Nephron (organoid): ENCODE data around the gene CEP78.

ENCODE experiments used
- H3K27ac Mint-ChIP-seq, 3 experiments: 2 replicates each; pipeline ENCODE4 v1.8.0; 2020; ENCODE audit warnings: mixed read lengths in 3 of 3, mild to moderate bottlenecking in 2 of 3, moderate library complexity in 1 of 3
- H3K27me3 Mint-ChIP-seq: 2 replicates; pipeline ENCODE4 v1.8.0; 2021; ENCODE audit warnings: low read depth, mild to moderate bottlenecking, moderate library complexity, mixed read lengths
- H3K36me3 Mint-ChIP-seq: 2 replicates; pipeline ENCODE4 v1.8.0; 2020; ENCODE audit warnings: low read depth, mixed read lengths
- H3K4me1 Mint-ChIP-seq: 2 replicates; pipeline ENCODE4 v1.8.0; 2020; ENCODE audit warnings: mixed read lengths
- H3K4me3 Mint-ChIP-seq, 3 experiments: 2 replicates each; pipeline ENCODE4 v1.8.0; 2020; ENCODE audit warnings: mild to moderate bottlenecking in 3 of 3, mixed read lengths in 3 of 3, moderate library complexity in 2 of 3
- H3K9me3 Mint-ChIP-seq: 2 replicates; pipeline ENCODE4 v1.8.0; 2020; ENCODE audit warnings: mixed read lengths
- CTCF ChIP-seq, 3 experiments: fragments of 200-600 bp; sonication (generic); IDR thresholded peaks; one replicate each; pipeline ENCODE4 v1.5.0; 2021; ENCODE audit warnings: antibody characterized with exemption in 3 of 3; ENCODE audit not compliant: unreplicated experiment in 3 of 3

Gene CEP78

GRCh38 chr9:78267889-78268288, 32.0 kb downstream of the CEP78 start:
- H3K36me3 Mint-ChIP-seq = peaks cover 56% of the 10 kb centered on the region
- H3K9me3 Mint-ChIP-seq = no peaks in the 10 kb centered on the region
- no peak for TF ChIP-seq CTCF (IDR thresholded peaks at IDR 0.05; ENCODE audit: unreplicated experiment in 3 of 3)
- peaks cover 17% of the 10 kb centered on the region for H3K4me1 Mint-ChIP-seq
- no peaks in the 10 kb centered on the region for H3K27me3 Mint-ChIP-seq
- no peak overlapping the region for H3K4me3 Mint-ChIP-seq
- H3K27ac Mint-ChIP-seq = peak overlapping the region in 1 of 3 experiments; percentile 75

GRCh38 chr9:78269784-78270183, 33.9 kb downstream of the CEP78 start:
- TF ChIP-seq CTCF (IDR thresholded peaks at IDR 0.05; ENCODE audit: unreplicated experiment in 3 of 3) = no peak
- Mint-ChIP-seq H3K36me3 (peaks cover 57% of the 10 kb centered on the region), H3K4me3 (no peak overlapping the region), H3K27ac (no peak overlapping the region), H3K9me3 (no peaks in the 10 kb centered on the region), H3K27me3 (no peaks in the 10 kb centered on the region), H3K4me1 (peaks cover 27% of the 10 kb centered on the region)

GRCh38 chr9:78272307-78272706, 36.4 kb downstream of the CEP78 start:
- Mint-ChIP-seq H3K27ac (no peak overlapping the region), H3K4me3 (no peak overlapping the region), H3K27me3 (no peaks in the 10 kb centered on the region), H3K4me1 (peaks cover 27% of the 10 kb centered on the region), H3K9me3 (no peaks in the 10 kb centered on the region), H3K36me3 (peaks cover 38% of the 10 kb centered on the region)
- no peak for TF ChIP-seq CTCF (IDR thresholded peaks at IDR 0.05; ENCODE audit: unreplicated experiment in 3 of 3)

GRCh38 chr9:78273761-78274160, 37.9 kb downstream of the CEP78 start:
- peak overlapping the region in 1 of 3 experiments; percentile 4 for H3K4me3 Mint-ChIP-seq
- H3K27me3 Mint-ChIP-seq = no peaks in the 10 kb centered on the region
- peaks cover 41% of the 10 kb centered on the region for H3K4me1 Mint-ChIP-seq
- no peak for TF ChIP-seq CTCF (IDR thresholded peaks at IDR 0.05; ENCODE audit: unreplicated experiment in 3 of 3)
- H3K27ac Mint-ChIP-seq = peak overlapping the region; percentile 15 to 69 (median 21)
- H3K9me3 Mint-ChIP-seq = no peaks in the 10 kb centered on the region
- H3K36me3 Mint-ChIP-seq = peaks cover 29% of the 10 kb centered on the region

- no peak for TF ChIP-seq CTCF (IDR thresholded peaks at IDR 0.05; ENCODE audit: unreplicated experiment in 3 of 3)
- Mint-ChIP-seq H3K27ac (peak overlapping the region; percentile 59 to 80 (median 76)), H3K4me1 (peaks cover 51% of the 10 kb centered on the region), H3K36me3 (no peaks in the 10 kb centered on the region), H3K4me3 (no peak overlapping the region), H3K9me3 (peaks cover under 1% of the 10 kb centered on the region), H3K27me3 (no peaks in the 10 kb centered on the region)
Observed at GRCh38 chr9:78278177-78278777, 42.4 kb downstream of the CEP78 start.

GRCh38 chr9:78278801-78279200, 42.9 kb downstream of the CEP78 start:
- Mint-ChIP-seq H3K4me3 (no peak overlapping the region), H3K4me1 (peaks cover 55% of the 10 kb centered on the region), H3K9me3 (peaks cover 2% of the 10 kb centered on the region), H3K36me3 (no peaks in the 10 kb centered on the region), H3K27me3 (no peaks in the 10 kb centered on the region), H3K27ac (peak overlapping the region; percentile 59 to 80 (median 76))
- no peak for TF ChIP-seq CTCF (IDR thresholded peaks at IDR 0.05; ENCODE audit: unreplicated experiment in 3 of 3)
